ENCODE results near the gene RIN1. TPM values are rescaled to one million over a fixed set of nuclear protein-coding genes. Genes with fewer than 3 reads are reported as not detected.
A peak's percentile ranks its signal among the peaks of the same experiment; 100 is the strongest.
"Not testable (repeated sequence)": the region's sequence is repeated elsewhere in the genome, so short reads cannot be mapped to it uniquely, and the experiment has no call there.

The RIN1 gene
- total RNA-seq, 1 donor from 2014 or later: 4.7 TPM

GRCh38 chr11:66360406-66361073, 24.3 kb upstream of the RIN1 start:
- no peak for DNase-seq (ENCODE audit: low read depth in 2 of 2)

GRCh38 chr11:66359662-66360087, 23.4 kb upstream of the RIN1 start:
- no peak for DNase-seq (ENCODE audit: low read depth in 2 of 2)

- not testable (repeated sequence) for DNase-seq (ENCODE audit: low read depth in 2 of 2)
Measured at GRCh38 chr11:66350560-66351235, 14.5 kb upstream of the RIN1 start.

- DNase-seq (ENCODE audit: low read depth in 2 of 2): no peak
Measured at GRCh38 chr11:66349084-66349386, 12.8 kb upstream of the RIN1 start.

- peak; percentile 91 to 92 for DNase-seq (ENCODE audit: low read depth in 2 of 2)
Measured at GRCh38 chr11:66347425-66348276, 11.4 kb upstream of the RIN1 start, which contains the start of gene B4GAT1. B4GAT1 (minus strand) TSS chr11:66347629; CDS start chr11:66347545, 84 bp downstream.

- DNase-seq (ENCODE audit: low read depth in 2 of 2): peak in 1 of 2 donors; percentile 25
Measured at GRCh38 chr11:66346476-66347424, 10.5 kb upstream of the RIN1 start.

GRCh38 chr11:66345316-66345649, 9.0 kb upstream of the RIN1 start:
- no peak for DNase-seq (ENCODE audit: low read depth in 2 of 2)

- peak; percentile 96 to 98 for DNase-seq (ENCODE audit: low read depth in 2 of 2)
Measured at GRCh38 chr11:66344550-66345315, 8.5 kb upstream of the RIN1 start, which contains the start of gene BRMS1. BRMS1 (minus strand) TSS chr11:66345104; CDS start chr11:66342234, 2,870 bp downstream.

- DNase-seq (ENCODE audit: low read depth in 2 of 2): no peak
Measured at GRCh38 chr11:66343176-66343575, 6.9 kb upstream of the RIN1 start.

GRCh38 chr11:66341502-66342126, 5.4 kb upstream of the RIN1 start:
- no peak for DNase-seq (ENCODE audit: low read depth in 2 of 2)

- DNase-seq (ENCODE audit: low read depth in 2 of 2): no peak
Measured at GRCh38 chr11:66340596-66341501, 4.6 kb upstream of the RIN1 start.

- no peak for DNase-seq (ENCODE audit: low read depth in 2 of 2)
Measured at GRCh38 chr11:66339686-66340483, 3.7 kb upstream of the RIN1 start.

GRCh38 chr11:66339162-66339675, 3.0 kb upstream of the RIN1 start:
- no peak for DNase-seq (ENCODE audit: low read depth in 2 of 2)

GRCh38 chr11:66338276-66339161, 2.3 kb upstream of the RIN1 start:
- DNase-seq (ENCODE audit: low read depth in 2 of 2): no peak

GRCh38 chr11:66337103-66337899, 1.1 kb upstream of the RIN1 start:
- no peak for DNase-seq (ENCODE audit: low read depth in 2 of 2)

Data from dermis microvascular lymphatic vessel endothelial cell (primary cell).